Adipocyte (in vitro differentiated cells): ENCODE measurements around the gene H1-8.
"Not testable (repeated sequence)": the region's sequence is repeated elsewhere in the genome, so short reads cannot be mapped to it uniquely, and the experiment has no call there.

Experiments used
- DNase-seq: peaks from one replicate; pipeline ENCODE4 v3.0.0-alpha.2; 2015; ENCODE audit warnings: low read depth
- H3K27me3 ChIP-seq: replicated peaks from 2 replicates; pipeline ENCODE4 v1.7.0; 2013; ENCODE audit warnings: mild to moderate bottlenecking, low read length, moderate library complexity; ENCODE audit not compliant: control insufficient read depth, insufficient read depth
- H3K36me3 ChIP-seq: 2 replicates; pipeline ENCODE4 v1.7.0; 2013; ENCODE audit warnings: low read length, mild to moderate bottlenecking, moderate library complexity; ENCODE audit not compliant: control insufficient read depth, insufficient read depth, severe bottlenecking
- H3K4me1 ChIP-seq: 2 replicates; pipeline ENCODE4 v1.7.0; 2013; ENCODE audit warnings: mild to moderate bottlenecking, low read length, moderate library complexity; ENCODE audit not compliant: control insufficient read depth, insufficient read depth
- H3K4me3 ChIP-seq: 2 replicates; pipeline ENCODE4 v1.7.0; 2013; ENCODE audit warnings: mild to moderate bottlenecking, low read length, moderate library complexity
- H3K9ac ChIP-seq: 2 replicates; pipeline ENCODE4 v1.7.0; 2013; ENCODE audit warnings: mild to moderate bottlenecking, low read length, moderate library complexity
- H3K9me3 ChIP-seq: 2 replicates; pipeline ENCODE4 v1.7.0; 2013; ENCODE audit warnings: mild to moderate bottlenecking, low read length, moderate library complexity; ENCODE audit not compliant: control insufficient read depth

H1-8 gene, protein sequence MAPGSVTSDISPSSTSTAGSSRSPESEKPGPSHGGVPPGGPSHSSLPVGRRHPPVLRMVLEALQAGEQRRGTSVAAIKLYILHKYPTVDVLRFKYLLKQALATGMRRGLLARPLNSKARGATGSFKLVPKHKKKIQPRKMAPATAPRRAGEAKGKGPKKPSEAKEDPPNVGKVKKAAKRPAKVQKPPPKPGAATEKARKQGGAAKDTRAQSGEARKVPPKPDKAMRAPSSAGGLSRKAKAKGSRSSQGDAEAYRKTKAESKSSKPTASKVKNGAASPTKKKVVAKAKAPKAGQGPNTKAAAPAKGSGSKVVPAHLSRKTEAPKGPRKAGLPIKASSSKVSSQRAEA

GRCh38 chr3:129543156-129543790 lies at the start of gene H1-8:
H1-8 (plus strand) TSS chr3:129543175; CDS start chr3:129543219, 44 bp downstream.
- H3K36me3 ChIP-seq = no peaks in the 10 kb centered on the region
- no peak for DNase-seq

GRCh38 chr3:129493206-129493605 lies 49.8 kb upstream of the H1-8 start:
- DNase-seq = no peak
- peaks cover 41% of the 10 kb centered on the region for H3K4me1 ChIP-seq

More at GRCh38 chr3:129543156-129543790, at the start of gene H1-8:
- Histone ChIP-seq H3K27me3 (no peaks in the 10 kb centered on the region), H3K9me3 (no peaks in the 10 kb centered on the region), H3K4me3 (no peak within 1 kb of the TSS), H3K4me1 (peaks cover 15% of the 10 kb centered on the region), H3K9ac (no peak within 1 kb of the TSS)

GRCh38 chr3:129494499-129494898 lies 48.5 kb upstream of the H1-8 start:
- H3K27me3 ChIP-seq, H3K9me3 ChIP-seq, H3K4me3 ChIP-seq: not testable (repeated sequence)
- Histone ChIP-seq H3K4me1 (peaks cover 46% of the 10 kb centered on the region), H3K36me3 (peaks cover 27% of the 10 kb centered on the region), H3K9ac (peak overlapping the region; percentile 48)
- DNase-seq = peak; percentile 11

More at GRCh38 chr3:129493206-129493605, 49.8 kb upstream of the H1-8 start:
- no peaks in the 10 kb centered on the region for H3K9me3 ChIP-seq
- H3K9ac ChIP-seq = no peak overlapping the region
- H3K27me3 ChIP-seq = no peaks in the 10 kb centered on the region
- no peak overlapping the region for H3K4me3 ChIP-seq
- H3K36me3 ChIP-seq = peaks cover 27% of the 10 kb centered on the region

- DNase-seq = peak; percentile 73
Observed at GRCh38 chr3:129495006-129495639, 47.9 kb upstream of the H1-8 start.

GRCh38 chr3:129497876-129498275 lies 45.1 kb upstream of the H1-8 start:
- H3K4me3 ChIP-seq, DNase-seq, H3K27me3 ChIP-seq, H3K9me3 ChIP-seq: not testable (repeated sequence)
- Histone ChIP-seq H3K9ac (peak overlapping the region; percentile 54), H3K4me1 (peaks cover 45% of the 10 kb centered on the region), H3K36me3 (peaks cover 39% of the 10 kb centered on the region)

More at GRCh38 chr3:129495006-129495639, 47.9 kb upstream of the H1-8 start:
- not testable (repeated sequence) for H3K4me3 ChIP-seq, H3K27me3 ChIP-seq, H3K9me3 ChIP-seq
- H3K36me3 ChIP-seq = peaks cover 31% of the 10 kb centered on the region
- peak overlapping the region; percentile 34 for H3K9ac ChIP-seq
- H3K4me1 ChIP-seq = peaks cover 49% of the 10 kb centered on the region

- H3K27me3 ChIP-seq, H3K9me3 ChIP-seq, DNase-seq: not testable (repeated sequence)
- H3K4me3 ChIP-seq = peak overlapping the region; percentile 23
- peak overlapping the region; percentile 72 for H3K9ac ChIP-seq
- H3K36me3 ChIP-seq = peaks cover 37% of the 10 kb centered on the region
- H3K4me1 ChIP-seq = peaks cover 45% of the 10 kb centered on the region
Observed at GRCh38 chr3:129498603-129499488, 44.1 kb upstream of the H1-8 start.

DNA sequence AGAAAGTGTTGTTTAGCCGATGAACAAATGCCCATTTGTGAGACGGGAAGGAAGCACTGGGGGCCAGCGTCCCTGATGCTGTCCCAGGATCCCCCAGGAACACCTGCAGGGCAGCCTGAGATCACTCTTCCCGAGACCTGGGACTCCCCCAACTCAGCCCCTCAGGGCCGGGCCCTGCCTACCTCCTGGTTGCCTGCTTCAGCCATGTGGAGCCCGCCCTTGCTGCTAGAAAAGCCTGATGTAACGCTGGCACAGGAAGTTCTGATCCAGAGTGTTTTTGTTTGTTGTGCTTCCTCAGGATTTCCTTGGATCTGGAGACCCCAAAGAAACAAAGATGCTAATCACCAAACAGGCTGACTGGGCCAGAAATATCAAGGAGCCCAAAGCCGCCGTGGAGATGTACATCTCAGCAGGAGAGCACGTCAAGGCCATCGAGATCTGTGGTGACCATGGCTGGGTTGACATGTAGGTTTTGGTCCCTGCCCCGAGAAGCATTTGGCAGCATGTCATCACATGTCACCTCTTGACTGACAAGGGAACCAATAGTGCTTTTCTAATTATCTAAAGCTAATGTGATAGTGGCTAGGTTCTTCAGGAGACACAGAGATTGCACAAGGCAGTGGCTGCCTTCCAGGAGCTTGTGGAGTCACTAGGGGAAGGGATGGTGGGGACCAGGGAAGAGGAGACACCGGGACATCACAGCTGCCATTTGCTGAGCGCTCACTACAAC lies 43.2 kb upstream of the H1-8 start:
- Histone ChIP-seq H3K36me3 (peaks cover 45% of the 10 kb centered on the region), H3K4me1 (peaks cover 47% of the 10 kb centered on the region)
- not testable (repeated sequence) for H3K27me3 ChIP-seq, H3K9me3 ChIP-seq, H3K4me3 ChIP-seq, DNase-seq, H3K9ac ChIP-seq

DNA sequence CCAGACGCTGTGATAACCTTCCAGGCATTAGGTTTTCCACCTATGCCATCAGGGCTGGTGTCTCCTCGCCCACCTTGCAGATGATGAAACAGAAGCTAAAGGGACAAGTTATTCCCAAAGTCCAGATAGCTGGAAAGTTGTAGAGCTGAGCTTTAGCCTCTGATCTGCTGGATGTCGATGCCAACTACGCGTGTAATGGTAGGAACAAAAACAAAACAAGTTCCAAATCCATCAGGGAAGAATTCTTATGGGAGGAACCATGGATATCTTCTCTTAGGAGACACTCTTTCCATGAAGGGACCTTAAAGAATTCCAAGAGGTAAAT lies 42.7 kb upstream of the H1-8 start:
- peaks cover 49% of the 10 kb centered on the region for H3K36me3 ChIP-seq
- DNase-seq = no peak

DNA sequence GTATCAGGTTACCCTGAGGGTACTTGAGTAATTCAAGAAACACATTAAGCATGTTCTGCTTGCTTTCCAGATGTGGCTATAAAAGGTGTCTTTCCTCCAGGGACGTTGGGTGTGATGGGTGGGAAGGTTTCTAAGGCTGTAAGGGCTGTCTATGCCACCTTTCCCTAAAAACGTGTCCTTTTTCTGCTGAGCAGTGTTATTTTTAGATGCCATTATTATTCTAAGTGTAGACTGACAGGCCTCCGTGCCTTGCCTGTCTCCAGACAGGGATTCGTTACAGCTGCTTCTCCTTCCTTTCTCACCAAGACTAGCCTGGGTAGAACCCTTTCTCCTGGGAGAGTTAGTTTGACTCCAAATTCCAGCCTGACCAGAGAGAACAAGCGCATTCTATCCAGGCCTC lies 41.3 kb upstream of the H1-8 start:
- no peak for DNase-seq

More for the DNA sequence above, 42.7 kb upstream of the H1-8 start:
- H3K4me3 ChIP-seq = no peak overlapping the region
- H3K4me1 ChIP-seq = peaks cover 47% of the 10 kb centered on the region
- H3K9ac ChIP-seq = no peak overlapping the region
- H3K9me3 ChIP-seq = no peaks in the 10 kb centered on the region
- H3K27me3 ChIP-seq = no peaks in the 10 kb centered on the region

DNA sequence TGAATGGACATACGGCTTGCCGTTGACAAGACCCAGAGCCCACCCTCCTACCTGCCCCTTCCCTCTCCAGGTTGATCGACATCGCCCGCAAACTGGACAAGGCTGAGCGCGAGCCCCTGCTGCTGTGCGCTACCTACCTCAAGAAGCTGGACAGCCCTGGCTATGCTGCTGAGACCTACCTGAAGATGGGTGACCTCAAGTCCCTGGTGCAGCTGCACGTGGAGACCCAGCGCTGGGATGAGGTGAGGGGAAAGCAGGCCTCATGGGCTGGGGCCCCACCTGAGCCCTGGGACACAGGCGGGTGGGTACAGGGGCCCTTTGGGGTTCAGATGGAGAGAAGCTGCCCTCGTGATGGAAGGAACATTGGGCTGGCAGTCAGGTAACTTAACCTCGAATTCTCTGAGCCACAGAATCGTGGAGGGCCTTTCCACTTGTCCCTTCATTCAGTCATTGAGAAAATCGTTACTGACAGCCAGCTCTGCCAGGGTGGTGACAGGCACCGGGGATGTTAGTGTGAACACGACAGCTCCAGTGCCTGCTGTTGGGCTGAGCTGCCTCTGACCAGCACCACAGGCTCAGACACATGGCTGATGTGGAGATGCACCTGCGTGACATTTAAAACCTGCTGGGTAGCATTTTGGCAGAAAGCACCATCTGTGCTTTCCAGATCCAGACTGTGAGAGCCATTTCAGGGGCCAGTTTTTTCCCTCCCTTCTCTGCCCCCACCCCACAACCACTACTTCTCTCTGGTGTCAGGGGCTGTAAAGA lies 40.1 kb upstream of the H1-8 start:
- H3K9ac ChIP-seq = no peak overlapping the region
- no peaks in the 10 kb centered on the region for H3K9me3 ChIP-seq
- peaks cover 59% of the 10 kb centered on the region for H3K4me1 ChIP-seq
- H3K36me3 ChIP-seq = peaks cover 51% of the 10 kb centered on the region
- no peaks in the 10 kb centered on the region for H3K27me3 ChIP-seq
- H3K4me3 ChIP-seq = no peak overlapping the region
- no peak for DNase-seq

More for the DNA sequence above, 41.3 kb upstream of the H1-8 start:
- Histone ChIP-seq H3K4me3 (no peak overlapping the region), H3K36me3 (peaks cover 53% of the 10 kb centered on the region), H3K4me1 (peaks cover 57% of the 10 kb centered on the region), H3K9ac (no peak overlapping the region), H3K9me3 (no peaks in the 10 kb centered on the region), H3K27me3 (no peaks in the 10 kb centered on the region)
